Adipose tissue (tissue), 3 donors: ENCODE data around the gene VDAC2. TPM values are rescaled to one million over a fixed set of nuclear protein-coding genes. Genes with fewer than 3 reads are reported as not detected.
"Not testable (repeated sequence)": the region's sequence is repeated elsewhere in the genome, so short reads cannot be mapped to it uniquely, and the experiment has no call there.

Experiments used
- H3K27ac ChIP-seq: one replicate; pipeline ENCODE4 v1.5.1; 2013; ENCODE audit warnings: low read depth, low read length
- WGBS, 3 donors: extraction: QIAGEN DNeasy Blood & Tissue Kit; methylation state at CpG; one replicate each; pipeline ENCODE4 v1.1.7; 2013; 5-methylcytosine and 5-hydroxymethylcytosine counted together
- polyA plus RNA-seq, 3 donors: library from polyadenylated mRNA; stranded (reverse); fragments of 200-250 nt; gene quantifications; one replicate each; pipeline ENCODE4 v1.2.3, GENCODE V29; 2013
- donor health status: healthy with polysubstance abuse.
- donor health status: Bipolar disorder and iron deficiency.
- donor health status: healthy.

Gene VDAC2
- polyA plus RNA-seq, 3 donors, result 117 to 169 (median 135) TPM

DNA sequence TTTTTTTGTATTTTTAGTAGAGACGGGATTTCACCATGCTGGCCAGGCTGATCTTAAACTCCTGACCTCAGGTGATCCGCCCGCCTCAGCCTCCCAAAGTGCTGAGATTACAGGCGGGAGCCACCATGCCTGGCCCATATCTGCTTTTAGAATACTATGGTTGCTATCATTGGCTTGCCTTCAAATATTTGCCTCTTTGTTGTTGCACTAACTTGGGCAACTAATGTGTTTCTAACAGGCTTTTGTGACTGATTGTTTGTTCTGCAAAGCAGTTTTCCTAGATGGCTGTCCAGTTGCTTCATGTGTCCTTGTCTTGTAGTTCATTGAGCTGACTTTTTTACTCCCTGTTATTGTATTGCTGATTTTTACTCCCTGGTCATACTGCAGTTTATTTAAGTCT is 9.7 kb downstream of the VDAC2 start:
- no peak overlapping the region for H3K27ac ChIP-seq
- 90 to 96% (median 94%) methylated on average over 4 of the region's 4 CpGs for WGBS, 3 donors

DNA sequence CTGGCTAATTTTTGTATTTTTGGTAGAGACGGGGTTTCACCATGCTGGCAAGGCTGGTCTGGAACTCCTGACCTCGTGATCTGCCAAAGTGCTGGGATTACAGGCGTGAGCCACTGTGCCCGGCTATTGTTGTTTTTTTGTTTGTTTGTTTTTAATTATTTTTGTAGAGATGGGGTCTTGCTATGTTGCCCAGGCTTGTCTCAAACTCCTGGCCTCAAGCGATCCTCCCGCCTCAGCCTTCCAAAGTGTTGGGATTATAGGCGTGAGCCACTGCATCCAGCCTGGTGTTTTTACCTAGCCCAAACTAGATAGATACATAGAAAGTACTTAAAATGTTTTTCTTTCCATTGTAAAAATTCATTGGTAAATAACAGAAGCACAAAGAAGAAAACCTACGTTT is 10.9 kb downstream of the VDAC2 start:
- not testable (repeated sequence) for H3K27ac ChIP-seq
- 92 to 93% (median 93%) methylated on average over 8 of the region's 8 CpGs for WGBS, 3 donors

DNA sequence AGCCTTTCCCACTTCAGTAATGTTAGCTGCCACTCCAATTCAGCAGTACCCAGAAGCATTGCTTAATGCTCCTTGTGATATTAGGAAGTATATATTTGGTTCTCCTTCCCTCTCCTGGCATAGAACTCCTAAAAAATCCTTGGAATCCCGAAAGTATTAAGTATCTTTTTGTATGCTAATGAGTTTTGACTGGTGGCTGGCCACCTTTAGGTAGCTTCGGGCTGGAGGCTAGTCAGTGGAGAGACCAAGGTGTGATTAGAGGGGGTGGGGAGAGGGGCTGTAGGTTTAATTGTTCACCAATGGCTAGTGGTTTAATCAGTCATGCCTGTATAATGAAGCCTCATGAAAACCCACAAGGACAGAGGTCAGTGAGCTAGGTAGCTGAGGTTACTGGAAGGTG is 12.9 kb downstream of the VDAC2 start:
- WGBS, 3 donors, result 58 to 89% (median 87%) methylated on average over 2 of the region's 2 CpGs

DNA sequence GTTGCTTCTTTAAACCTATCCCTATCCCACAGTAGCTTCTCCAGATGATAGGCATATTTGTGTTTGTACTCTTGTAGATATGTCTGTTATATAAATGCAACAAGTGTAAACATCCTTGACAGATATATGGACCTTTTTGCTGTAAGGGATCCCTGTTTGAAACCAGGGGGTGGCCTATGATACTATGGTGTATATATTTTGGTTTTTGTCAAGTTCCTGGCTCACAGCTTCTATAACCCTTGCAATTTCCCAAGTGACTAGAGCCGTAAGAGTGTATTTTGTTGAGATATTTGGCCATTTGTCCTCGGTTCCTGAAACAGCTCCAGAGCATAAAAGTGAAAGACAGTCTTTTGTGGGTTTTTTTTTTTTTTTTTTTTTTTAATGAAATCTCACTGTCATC is 15.5 kb downstream of the VDAC2 start:
- WGBS, 3 donors, result 46 to 60% (median 51%) methylated on average over 2 of the region's 2 CpGs

More for the DNA sequence above, 12.9 kb downstream of the VDAC2 start:
- H3K27ac ChIP-seq, result no peak overlapping the region

DNA sequence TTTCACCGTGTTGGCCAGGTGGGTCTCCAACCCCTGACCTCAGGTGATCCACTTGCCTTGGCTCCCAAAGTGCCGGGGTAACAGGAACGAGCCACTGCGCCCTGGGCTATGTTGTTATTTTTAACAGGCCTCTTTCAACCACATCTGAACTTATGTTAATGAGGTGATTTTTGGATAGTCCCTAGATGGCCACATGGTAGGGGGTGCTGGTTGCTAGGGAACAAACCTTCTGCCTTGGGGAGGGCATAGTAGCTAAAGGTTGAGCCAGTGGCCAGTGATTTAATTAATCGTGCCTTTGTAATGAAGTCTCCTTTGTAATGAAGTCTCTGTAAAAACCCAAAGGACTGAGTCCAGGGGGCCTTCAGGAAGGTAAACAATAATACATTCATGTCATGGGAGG is 16.1 kb downstream of the VDAC2 start:
- 74 to 85% (median 82%) methylated on average over 5 of the region's 5 CpGs for WGBS, 3 donors
- no peak overlapping the region for H3K27ac ChIP-seq

More for the DNA sequence above, 15.5 kb downstream of the VDAC2 start:
- H3K27ac ChIP-seq, result no peak overlapping the region

DNA sequence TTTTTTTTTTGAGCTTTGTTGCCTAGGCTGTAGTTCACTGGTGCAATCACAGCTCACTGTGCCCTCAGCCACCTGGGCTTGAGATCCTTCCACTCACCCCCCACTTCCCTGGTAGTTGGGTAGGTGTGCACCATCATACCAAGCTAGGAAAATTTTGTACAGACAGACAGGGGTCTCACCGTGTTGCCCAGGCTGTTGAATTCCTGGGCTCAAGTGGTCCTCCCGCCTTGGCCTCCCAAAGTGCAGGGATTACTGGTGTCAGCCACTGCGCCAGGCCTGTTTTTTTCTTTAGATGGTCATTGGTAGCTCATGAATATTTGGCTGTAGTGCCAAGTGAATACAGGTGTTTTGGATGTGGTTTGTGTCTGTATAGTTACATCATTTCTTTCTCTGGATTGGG is 17.7 kb downstream of the VDAC2 start:
- WGBS, 3 donors, result 93 to 97% (median 95%) methylated on average over 3 of the region's 3 CpGs
- no peak overlapping the region for H3K27ac ChIP-seq

DNA sequence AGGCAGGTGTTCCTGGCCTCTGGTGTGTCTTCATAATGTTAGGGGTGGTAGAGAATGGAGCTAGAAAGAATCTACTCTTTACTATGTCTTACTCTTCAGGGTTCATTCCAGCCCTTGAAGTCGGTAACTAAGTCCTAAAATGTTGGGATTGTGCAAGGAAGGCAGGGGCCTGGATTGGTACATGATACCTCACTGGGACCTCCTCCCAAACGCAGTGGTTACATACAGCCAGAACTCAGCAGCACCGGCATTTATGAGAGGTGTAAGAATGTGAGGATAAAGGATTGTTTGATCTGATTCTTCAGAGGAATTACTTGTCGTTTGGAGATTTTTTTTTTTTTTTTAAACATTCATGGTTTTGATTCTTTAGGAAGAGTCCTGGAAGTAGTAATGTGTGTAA is 18.2 kb downstream of the VDAC2 start:
- 51 to 69% (median 61%) methylated on average over 4 of the region's 4 CpGs for WGBS, 3 donors
- H3K27ac ChIP-seq, result no peak overlapping the region

DNA sequence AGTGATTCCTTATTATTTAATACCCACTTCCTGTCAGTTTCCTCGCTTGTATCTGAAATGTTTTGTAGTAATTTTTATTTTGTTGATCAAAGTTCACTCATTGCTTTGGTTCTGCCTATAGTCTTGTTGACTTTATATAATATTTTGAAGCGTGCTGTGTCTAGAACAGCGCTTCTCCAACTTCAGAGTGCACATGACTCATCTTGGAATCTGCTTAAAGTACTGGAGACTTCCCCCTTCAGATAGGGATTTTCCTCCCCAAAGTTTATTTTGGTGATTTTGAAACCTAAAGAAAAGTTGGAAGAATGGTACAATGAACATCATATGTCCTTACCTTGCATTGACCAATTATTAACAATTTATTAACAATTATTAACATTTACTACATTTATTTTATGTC is 19.4 kb downstream of the VDAC2 start:
- 82 to 86% (median 83%) methylated on average over 3 of the region's 3 CpGs for WGBS, 3 donors
- no peak overlapping the region for H3K27ac ChIP-seq

DNA sequence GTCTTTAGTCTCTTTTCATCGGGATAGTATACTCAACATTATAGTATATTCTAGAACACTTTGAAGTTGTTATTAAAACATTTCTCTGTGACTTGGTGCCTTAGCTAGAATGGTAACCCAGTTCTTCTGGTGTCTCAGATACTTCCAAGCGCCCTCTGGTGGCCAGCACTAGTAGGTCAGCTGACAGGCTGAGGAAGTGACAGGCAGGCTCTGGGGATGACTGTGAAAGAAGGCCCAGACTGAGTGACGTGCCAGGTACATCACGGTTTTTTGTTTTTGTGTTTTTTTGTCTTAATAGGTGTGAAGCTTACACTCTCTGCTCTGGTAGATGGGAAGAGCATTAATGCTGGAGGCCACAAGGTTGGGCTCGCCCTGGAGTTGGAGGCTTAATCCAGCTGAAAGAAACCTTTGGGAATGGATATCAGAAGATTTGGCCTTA is 20.0 kb downstream of the VDAC2 start:
- 23 to 27% (median 25%) methylated on average over 5 of the region's 5 CpGs for WGBS, 3 donors
- no peak overlapping the region for H3K27ac ChIP-seq

DNA sequence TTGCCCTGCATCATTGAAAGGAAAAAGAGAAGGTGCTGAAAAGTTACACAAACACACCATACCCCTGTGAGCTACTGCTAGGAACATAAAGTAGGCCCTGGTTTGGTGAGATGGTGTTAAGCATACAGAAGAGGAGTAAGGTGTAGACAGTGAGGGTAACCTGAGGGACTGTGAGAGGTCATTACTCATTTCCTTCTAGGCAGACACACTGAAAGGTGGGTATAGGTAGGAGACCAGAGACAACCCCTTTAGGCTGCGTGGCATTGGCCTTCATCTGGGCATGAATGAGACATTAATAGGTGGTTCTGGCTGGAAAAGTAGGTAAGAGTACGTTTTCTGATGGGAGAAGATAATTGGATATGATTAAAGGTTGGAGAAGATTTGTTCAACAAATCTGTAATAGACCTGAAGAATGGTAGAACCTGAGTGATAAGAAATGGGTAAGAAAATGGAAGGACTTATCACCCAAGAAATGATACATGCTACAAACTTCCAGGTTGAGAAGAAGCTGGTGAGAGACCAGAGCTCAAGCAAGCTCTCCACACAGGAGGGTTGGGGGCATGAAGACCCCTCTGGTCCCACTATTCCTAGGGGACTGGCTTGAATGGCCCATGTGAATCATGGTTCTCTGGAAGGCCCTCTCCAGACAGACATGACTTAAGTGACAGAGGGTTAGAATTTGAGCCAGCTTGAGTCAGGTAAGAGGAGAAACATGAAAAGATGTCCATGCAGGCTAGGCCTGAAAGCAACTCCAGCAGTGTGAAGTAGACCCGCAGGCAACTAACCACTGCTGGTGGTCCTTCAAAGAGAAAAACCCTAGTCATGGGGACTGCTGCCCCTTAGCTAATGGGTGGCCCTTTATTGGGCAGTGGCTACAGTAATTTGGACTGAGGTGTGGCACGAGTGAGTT is 21.3 kb downstream of the VDAC2 start:
- 80 to 88% (median 86%) methylated on average over 4 of the region's 4 CpGs for WGBS, 3 donors
- H3K27ac ChIP-seq, result no peak overlapping the region

DNA sequence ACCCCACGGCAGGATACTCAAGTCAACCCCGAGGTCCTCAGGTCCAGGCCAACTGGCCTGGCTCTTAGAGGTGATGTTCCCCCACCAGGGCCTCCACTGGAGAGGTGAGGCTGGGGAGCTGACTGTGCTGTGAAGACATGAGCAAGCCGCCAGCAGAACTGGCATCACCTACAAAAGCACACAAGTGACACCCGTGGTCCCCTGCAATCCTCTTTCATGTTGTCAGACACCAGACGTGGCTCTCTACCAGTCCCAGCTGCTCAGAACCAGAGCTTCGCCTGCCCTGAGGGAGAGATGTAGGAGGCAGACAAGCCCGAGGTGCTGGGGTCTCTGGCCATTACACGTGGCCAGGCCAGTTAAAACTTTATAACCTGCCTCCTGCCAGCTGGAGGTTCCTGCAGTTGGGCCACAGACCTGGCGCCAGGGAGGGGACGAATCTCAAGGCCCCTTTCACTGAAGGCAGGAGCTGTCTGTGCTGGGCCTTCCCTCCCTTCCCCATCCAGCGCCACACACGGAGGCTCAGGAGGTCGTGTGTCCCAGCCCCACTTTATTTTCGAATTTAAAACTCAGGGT is 22.9 kb downstream of the VDAC2 start:
- H3K27ac ChIP-seq, result no peak overlapping the region
- WGBS, 3 donors, result 44 to 61% (median 60%) methylated on average over 14 of the region's 14 CpGs

DNA sequence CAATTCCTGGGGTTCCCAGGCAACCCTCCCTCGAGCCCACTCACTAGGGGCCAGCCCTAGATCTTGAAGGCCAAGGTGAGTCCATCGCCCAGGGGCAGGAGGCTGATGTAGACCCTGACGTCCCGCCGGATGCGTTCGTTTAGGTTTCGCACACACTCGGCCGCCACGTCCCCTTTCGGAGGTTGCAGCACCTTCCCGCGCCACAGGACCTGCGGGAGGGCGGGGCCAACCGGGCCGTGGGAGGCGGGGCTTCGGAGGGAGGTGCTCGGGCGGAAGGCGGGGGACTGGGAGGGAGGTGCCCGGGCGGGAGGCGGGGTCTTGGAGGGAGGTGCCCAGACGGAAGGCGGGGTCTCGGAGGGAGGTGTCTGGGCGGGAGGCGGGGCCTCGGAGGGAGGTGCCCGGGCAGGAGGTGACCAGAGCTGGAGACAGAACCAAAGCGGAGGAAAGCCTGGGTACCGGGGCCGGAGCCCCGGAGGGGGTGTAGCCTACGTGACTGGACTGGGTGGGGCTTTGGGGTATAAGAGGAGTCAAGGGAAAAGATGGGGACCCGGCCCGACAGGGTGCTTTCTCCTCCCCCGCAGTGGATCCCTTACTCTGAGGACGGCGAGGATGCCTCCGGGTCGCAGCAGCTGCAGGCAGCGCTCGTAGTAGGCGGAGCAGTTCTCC is 23.6 kb downstream of the VDAC2 start:
- 6 to 14% (median 9%) methylated on average over 43 to 48 of the region's 48 CpGs for WGBS, 3 donors

DNA sequence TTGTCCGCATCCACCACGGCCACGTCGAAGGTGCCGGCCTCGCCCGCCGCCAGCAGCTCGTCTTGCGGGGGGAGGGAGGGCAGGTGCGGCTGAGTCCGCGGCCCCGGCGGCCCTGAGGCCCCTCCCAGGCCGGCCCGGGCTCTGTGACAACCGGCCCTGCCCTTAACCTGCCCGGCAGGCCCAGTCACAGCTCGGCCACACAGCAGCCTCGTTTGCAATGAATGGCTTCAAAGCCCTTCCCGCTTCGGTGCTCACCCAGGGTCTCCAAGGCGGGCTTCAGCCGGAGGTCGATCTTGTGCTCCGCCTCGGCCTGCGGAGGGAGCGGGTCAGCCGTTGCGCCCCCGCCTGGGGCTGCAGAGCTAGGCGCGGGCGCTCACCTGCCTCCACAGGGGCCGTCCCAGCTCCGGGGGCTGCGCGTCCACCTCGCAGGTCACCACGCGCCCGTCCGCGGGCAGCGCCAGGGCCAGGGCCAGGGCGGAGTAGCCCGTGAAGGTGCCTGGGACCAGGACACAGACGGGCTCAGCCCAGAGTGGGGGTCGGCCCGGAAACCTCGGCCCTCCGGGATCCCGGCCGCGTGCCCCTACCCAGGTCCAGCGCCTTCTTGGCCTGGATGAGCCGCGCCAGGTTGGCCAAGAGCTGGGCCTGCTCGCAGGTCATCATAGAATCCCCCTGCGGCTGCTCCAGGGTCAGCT is 24.2 kb downstream of the VDAC2 start:
- no peak overlapping the region for H3K27ac ChIP-seq
- 1% methylated on average over 53 to 62 of the region's 62 CpGs for WGBS, 3 donors

More for the DNA sequence above, 23.6 kb downstream of the VDAC2 start:
- no peak overlapping the region for H3K27ac ChIP-seq

DNA sequence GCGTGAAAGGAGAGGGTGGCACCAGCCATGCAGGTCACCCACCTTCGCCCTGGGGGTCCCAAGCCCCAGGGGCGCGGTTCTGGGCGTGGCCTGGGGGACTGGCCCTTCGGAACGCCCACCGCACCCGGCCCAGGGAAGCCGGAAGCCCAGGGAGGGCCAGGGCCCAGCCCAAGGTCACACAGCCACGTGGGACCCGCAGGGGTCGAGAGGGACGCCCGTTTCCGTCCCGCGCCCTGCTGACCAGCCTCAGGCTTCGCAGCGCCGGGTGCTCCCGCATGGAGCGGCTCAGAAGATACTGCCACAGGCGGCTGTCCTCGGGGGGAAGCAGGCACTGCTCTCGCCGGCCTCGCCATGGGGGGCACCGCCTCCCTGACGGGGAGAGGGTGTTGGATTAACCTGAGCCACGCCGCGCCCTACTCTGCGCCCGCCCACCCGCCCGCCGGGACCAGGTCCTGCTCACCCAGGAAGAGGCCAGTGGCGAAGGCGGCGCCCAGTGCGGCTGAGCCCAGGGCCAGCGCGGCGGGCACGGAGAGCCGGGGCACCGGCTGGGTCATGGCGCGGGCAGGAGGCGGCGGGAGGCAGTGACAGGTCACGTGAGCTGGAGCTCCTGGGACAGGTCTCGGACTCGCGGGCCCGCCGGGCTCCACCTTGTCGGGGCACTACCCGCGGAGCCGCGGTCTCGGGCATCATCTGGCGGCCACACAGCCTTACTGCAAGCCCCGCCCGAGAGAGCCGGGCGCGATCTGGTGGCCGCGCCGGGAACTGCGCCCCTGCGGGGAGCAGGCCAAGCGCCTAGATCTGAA is 25.0 kb downstream of the VDAC2 start, which contains the start of gene COMTD1:
COMTD1 (minus strand) TSS at position 583 of the 803 bp plus-strand sequence; CDS start at position 554, 29 bp downstream.
- H3K27ac ChIP-seq, result no peak within 1 kb of the TSS
- WGBS, 3 donors, result 0 to 1% (median 1%) methylated on average over 64 to 76 of the region's 76 CpGs

DNA sequence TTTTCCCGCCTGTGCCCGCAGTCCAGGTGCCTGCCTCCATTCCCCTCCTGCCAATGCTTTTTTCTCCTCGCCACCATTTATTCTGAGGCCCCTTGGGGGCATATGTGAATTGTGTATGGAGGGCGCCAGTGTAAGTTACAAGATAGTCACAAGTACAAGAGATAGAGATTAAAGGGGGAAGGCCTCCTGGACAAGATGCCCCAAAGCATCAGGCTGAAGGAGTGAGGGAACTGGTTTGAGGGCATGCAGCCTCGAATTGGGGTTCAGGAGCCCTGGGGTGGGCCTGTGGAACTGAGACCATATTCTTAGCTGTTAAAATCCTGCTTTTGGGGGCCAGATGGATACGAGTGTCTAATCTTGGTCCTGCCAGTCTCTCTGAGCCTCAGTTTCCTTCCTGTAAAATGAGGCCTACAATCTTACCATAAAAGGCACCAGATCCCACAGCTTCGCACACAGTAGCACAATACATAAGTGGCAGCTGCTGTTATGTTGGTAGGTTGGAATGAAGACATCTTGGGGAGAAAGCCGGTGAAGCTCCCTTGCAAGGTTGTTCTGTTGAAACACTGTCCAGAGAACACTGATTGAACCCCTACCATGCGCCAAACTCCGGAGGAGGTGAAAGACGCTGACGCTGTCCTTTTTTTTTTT is 25.7 kb downstream of the VDAC2 start:
- WGBS, 3 donors, result 48 to 53% (median 52%) methylated on average over 12 of the region's 12 CpGs
- no peak overlapping the region for H3K27ac ChIP-seq

DNA sequence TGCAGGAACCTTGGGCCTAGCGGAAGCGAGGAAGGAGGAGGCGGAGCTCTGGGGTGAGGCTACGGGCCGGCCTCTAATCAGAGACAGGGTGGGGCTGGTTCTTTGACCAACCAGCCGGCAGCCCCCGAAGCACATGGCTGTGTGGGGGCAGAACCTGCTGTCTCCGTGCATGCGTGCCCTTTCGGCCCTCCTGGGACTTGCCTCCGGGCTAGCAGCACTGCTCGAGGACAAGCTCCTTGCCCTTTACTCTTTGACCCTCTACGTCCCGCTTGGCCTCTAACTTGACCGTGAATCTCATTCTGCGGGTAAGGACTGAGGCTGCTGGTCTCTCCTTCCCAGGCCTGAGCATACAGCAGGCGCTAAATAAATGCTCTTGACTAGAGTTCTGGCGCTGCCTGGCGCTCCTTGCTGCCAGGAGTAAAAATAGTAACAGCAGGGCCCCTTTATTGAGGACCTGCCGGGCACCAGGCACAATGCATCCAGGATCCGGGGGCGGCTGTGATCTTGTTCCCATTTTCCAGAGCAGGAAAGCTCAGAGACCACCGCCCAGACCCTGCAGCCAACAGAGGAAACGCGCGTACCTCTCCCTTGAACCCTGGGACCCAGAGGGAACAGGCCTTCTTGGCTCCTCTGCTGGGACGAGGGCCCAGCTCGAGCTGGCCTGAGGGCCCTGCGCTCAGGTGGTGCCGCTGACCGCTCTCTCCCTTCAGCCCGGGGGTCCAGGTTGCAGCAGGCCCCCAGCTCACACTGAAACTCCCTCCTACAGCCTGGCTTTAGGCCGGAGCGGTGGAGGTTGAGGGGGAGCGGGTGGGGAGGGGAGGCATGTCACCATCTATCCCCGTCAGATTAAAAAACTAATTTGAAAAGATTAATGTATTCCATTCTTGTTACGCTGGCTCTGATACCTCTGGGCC is 27.8 kb downstream of the VDAC2 start:
- WGBS, 3 donors, result 86 to 91% (median 90%) methylated on average over 34 to 37 of the region's 37 CpGs

More for the DNA sequence above, 27.8 kb downstream of the VDAC2 start:
- H3K27ac ChIP-seq, result no peak overlapping the region
